SU-DHL-6 (cell line): ENCODE results near the gene CCNJL.
"Not testable (repeated sequence)": the region's sequence is repeated elsewhere in the genome, so short reads cannot be mapped to it uniquely, and the experiment has no call there.

ENCODE experiments used
- H2AFZ ChIP-seq: fragments of 200-600 bp; sonication (generic); 2 replicates; pipeline ENCODE4 v1.6.1; 2014; ENCODE audit warnings: low read depth, mild to moderate bottlenecking, moderate library complexity, mixed read lengths, antibody characterized with exemption, low read length; ENCODE audit not compliant: severe bottlenecking
- H3F3A ChIP-seq: fragments of 200-600 bp; shearing (Covaris generic); 2 replicates; pipeline ENCODE4 v1.6.0; 2016; ENCODE audit warnings: antibody characterized with exemption, mild to moderate bottlenecking; ENCODE audit not compliant: insufficient read depth
- H3K27ac ChIP-seq: fragments of 200-600 bp; sonication (generic); 2 replicates; pipeline ENCODE4 v1.5.1; 2016; ENCODE audit warnings: low read depth, mild to moderate bottlenecking, low read length, moderate library complexity, mixed read lengths
- H3K27me3 ChIP-seq: fragments of 200-600 bp; sonication (generic), shearing (Covaris generic); 2 replicates; pipeline ENCODE4 v1.6.0; 2014; ENCODE audit warnings: mild to moderate bottlenecking, low read length
- H3K36me3 ChIP-seq: fragments of 200-600 bp; sonication (generic); 2 replicates; pipeline ENCODE4 v1.6.1; 2014; ENCODE audit warnings: mild to moderate bottlenecking, low read length, mixed read lengths
- H3K4me2 ChIP-seq: fragments of 300-600, 200-600 bp; shearing (Covaris generic), sonication (generic); 2 replicates; pipeline ENCODE4 v1.6.0; 2014; ENCODE audit warnings: low read length, low read depth, mild to moderate bottlenecking; ENCODE audit not compliant: poor library complexity, severe bottlenecking
- H3K4me3 ChIP-seq: fragments of 200-600 bp; sonication (generic); 2 replicates; pipeline ENCODE4 v1.5.1; 2014; ENCODE audit warnings: antibody characterized with exemption, low read length, mild to moderate bottlenecking, mixed read lengths; ENCODE audit not compliant: insufficient read depth, poor library complexity, severe bottlenecking
- H3K79me2 ChIP-seq: fragments of 200-600 bp; sonication (generic); 2 replicates; pipeline ENCODE4 v1.6.1; 2014; ENCODE audit warnings: mild to moderate bottlenecking, low read length, moderate library complexity; ENCODE audit not compliant: insufficient read depth
- H3K9ac ChIP-seq: fragments of 200-600 bp; sonication (generic); 2 replicates; pipeline ENCODE4 v1.7.0; 2014; ENCODE audit warnings: mild to moderate bottlenecking, low read length
- H3K9me2 ChIP-seq: fragments of 200-600 bp; sonication (generic); replicated peaks from 2 replicates; pipeline ENCODE4 v1.6.1; 2014; ENCODE audit warnings: low read length; ENCODE audit not compliant: insufficient read depth
- H3K9me3 ChIP-seq: fragments of 200-600 bp; sonication (generic); 2 replicates; pipeline ENCODE4 v1.6.1; 2014; ENCODE audit warnings: low read length, mixed read lengths; ENCODE audit not compliant: insufficient read depth
- H4K20me1 ChIP-seq: fragments of 200-600 bp; sonication (generic); 2 replicates; pipeline ENCODE4 v1.6.1; 2014; ENCODE audit warnings: low read depth, mild to moderate bottlenecking, antibody characterized with exemption, low read length, moderate library complexity, mixed read lengths
- CTCF ChIP-seq: fragments of 200-600 bp; sonication (generic); IDR thresholded peaks from one replicate; pipeline ENCODE4 v1.5.1; 2017; ENCODE audit warnings: antibody characterized with exemption, mild to moderate bottlenecking, low read length, moderate library complexity; ENCODE audit not compliant: insufficient read depth, poor library complexity, severe bottlenecking
- EZH2phosphoT487 ChIP-seq: fragments of 200-600 bp; sonication (generic), shearing (Covaris generic); conservative IDR thresholded peaks from 2 replicates; pipeline ENCODE4 v1.6.1; 2018; ENCODE audit warnings: mild to moderate bottlenecking, antibody characterized with exemption, low read length, moderate library complexity, mixed read lengths

The CCNJL gene

GRCh38 chr5:160342413-160342941 lies 30.1 kb upstream of the CCNJL start:
- Histone ChIP-seq H3K4me3 (no peak overlapping the region), H3K9ac (no peak overlapping the region), H3K9me2 (no peaks in the 10 kb centered on the region), H3K36me3 (no peaks in the 10 kb centered on the region), H3F3A (no peaks in the 10 kb centered on the region), H3K79me2 (no peaks in the 10 kb centered on the region), H4K20me1 (no peaks in the 10 kb centered on the region), H3K4me2 (no peak overlapping the region), H2AFZ (no peak overlapping the region), H3K27me3 (no peaks in the 10 kb centered on the region), H3K9me3 (no peaks in the 10 kb centered on the region), H3K27ac (no peak overlapping the region)
- TF ChIP-seq EZH2phosphoT487 (no peak), CTCF (no peak)

- Histone ChIP-seq H3K36me3 (no peaks in the 10 kb centered on the region), H3K4me3 (no peak overlapping the region), H3K27ac (no peak overlapping the region), H3K27me3 (no peaks in the 10 kb centered on the region), H3K9me3 (no peaks in the 10 kb centered on the region), H3K79me2 (no peaks in the 10 kb centered on the region), H2AFZ (no peak overlapping the region), H3K9me2 (no peaks in the 10 kb centered on the region), H3K4me2 (no peak overlapping the region), H4K20me1 (no peaks in the 10 kb centered on the region), H3K9ac (no peak overlapping the region), H3F3A (no peaks in the 10 kb centered on the region)
- TF ChIP-seq EZH2phosphoT487 (no peak), CTCF (no peak)
Measured at GRCh38 chr5:160341309-160341870, 29.0 kb upstream of the CCNJL start.

GRCh38 chr5:160340513-160340912 lies 28.1 kb upstream of the CCNJL start:
- H3K36me3 ChIP-seq, H4K20me1 ChIP-seq, H3K9ac ChIP-seq, H3K27me3 ChIP-seq, H3K27ac ChIP-seq, H3K4me3 ChIP-seq, H3K79me2 ChIP-seq, H3K9me3 ChIP-seq, H2AFZ ChIP-seq, H3K4me2 ChIP-seq, H3K9me2 ChIP-seq, H3F3A ChIP-seq: not testable (repeated sequence)

- Histone ChIP-seq H3K9me3 (no peaks in the 10 kb centered on the region), H2AFZ (no peak overlapping the region), H3F3A (no peaks in the 10 kb centered on the region), H3K4me3 (no peak overlapping the region), H3K4me2 (no peak overlapping the region), H3K27me3 (no peaks in the 10 kb centered on the region), H3K9me2 (no peaks in the 10 kb centered on the region), H3K27ac (no peak overlapping the region), H3K9ac (no peak overlapping the region), H3K79me2 (no peaks in the 10 kb centered on the region), H4K20me1 (no peaks in the 10 kb centered on the region), H3K36me3 (no peaks in the 10 kb centered on the region)
- TF ChIP-seq EZH2phosphoT487 = no peak
- no peak for TF ChIP-seq CTCF
Measured at GRCh38 chr5:160339406-160340130, 27.2 kb upstream of the CCNJL start.

GRCh38 chr5:160334716-160335115 lies 22.4 kb upstream of the CCNJL start:
- not testable (repeated sequence) for H3K27me3 ChIP-seq, H4K20me1 ChIP-seq, H3F3A ChIP-seq, H3K4me2 ChIP-seq, H3K36me3 ChIP-seq, H3K27ac ChIP-seq, H3K79me2 ChIP-seq, H3K4me3 ChIP-seq, H3K9me2 ChIP-seq, H2AFZ ChIP-seq, H3K9me3 ChIP-seq, H3K9ac ChIP-seq
